ENCODE measurements around the gene SERINC5. TPM values are rescaled to one million over a fixed set of nuclear protein-coding genes. Genes with fewer than 3 reads are reported as not detected.
"Not testable (repeated sequence)": the region's sequence is repeated elsewhere in the genome, so short reads cannot be mapped to it uniquely, and the experiment has no call there.

Gene SERINC5
- 19.1 TPM for polyA plus RNA-seq (ENCODE audit: insufficient read length)

- DNase-seq (ENCODE audit: low read depth) = no peak
Observed at GRCh38 chr5:80255811-80256712, at the start of gene SERINC5. TSS of gene SERINC5 (minus strand) at chr5:80256048. CDS start at chr5:80255922, 126 bp downstream.

- DNase-seq (ENCODE audit: low read depth) = no peak
Observed at GRCh38 chr5:80302636-80303035, 46.8 kb upstream of the SERINC5 start.

DNA sequence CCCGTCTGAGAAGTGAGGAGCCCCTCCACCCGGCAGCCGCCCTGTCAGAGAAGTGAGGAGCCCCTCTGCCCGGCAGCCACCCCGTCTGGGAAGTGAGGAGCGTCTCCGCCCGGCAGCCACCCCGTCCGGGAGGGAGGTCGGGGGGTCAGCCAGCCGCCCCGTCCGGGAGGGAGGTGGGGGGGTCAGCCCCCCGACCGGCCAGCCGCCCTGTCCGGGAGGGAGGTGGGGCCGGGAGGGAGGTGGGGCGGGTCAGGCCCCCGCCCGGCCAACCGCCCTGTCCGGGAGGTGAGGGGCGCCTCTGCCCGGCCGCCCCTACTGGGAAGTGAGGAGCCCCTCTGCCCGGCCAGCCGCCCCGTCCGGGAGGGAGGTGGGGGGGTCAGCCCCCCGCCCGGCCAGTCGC lies 45.5 kb upstream of the SERINC5 start:
- not testable (repeated sequence) for DNase-seq (ENCODE audit: low read depth)

DNA sequence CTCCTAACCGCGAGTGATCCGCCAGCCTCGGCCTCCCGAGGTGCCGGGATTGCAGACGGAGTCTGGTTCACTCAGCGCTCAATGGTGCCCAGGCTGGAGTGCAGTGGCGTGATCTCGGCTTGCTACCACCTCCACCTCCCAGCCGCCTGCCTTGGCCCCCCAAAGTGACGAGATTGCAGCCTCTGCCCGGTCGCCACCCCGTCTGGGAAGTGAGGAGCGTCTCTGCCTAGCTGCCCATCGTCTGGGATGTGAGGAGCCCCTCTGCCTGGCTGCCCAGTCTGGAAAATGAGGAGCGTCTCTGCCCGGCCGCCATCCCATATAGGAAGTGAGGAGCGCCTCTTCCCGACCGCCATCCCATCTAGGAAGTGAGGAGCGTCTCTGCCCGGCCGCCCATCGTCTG lies 44.9 kb upstream of the SERINC5 start:
- not testable (repeated sequence) for DNase-seq (ENCODE audit: low read depth)

DNA sequence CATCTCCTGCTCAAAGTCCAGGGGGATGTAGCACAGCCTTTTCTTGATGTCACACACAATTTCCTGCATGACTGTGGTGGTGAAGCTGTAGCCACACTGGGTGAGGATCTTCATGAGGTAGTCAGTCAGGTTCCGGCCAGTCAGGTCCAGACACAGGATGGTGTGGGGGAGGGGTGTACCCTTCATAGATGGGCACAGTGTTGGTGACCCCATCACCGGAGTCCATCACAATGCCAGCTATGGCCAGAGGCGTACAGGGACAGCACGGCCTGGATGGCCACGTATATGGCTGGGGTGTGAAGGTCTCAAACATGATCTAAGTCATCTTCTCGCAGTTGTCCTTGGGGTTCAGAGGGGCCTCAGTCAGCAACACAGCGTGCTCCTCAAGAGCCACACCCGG lies 44.3 kb upstream of the SERINC5 start:
- no peak for DNase-seq (ENCODE audit: low read depth)

DNA sequence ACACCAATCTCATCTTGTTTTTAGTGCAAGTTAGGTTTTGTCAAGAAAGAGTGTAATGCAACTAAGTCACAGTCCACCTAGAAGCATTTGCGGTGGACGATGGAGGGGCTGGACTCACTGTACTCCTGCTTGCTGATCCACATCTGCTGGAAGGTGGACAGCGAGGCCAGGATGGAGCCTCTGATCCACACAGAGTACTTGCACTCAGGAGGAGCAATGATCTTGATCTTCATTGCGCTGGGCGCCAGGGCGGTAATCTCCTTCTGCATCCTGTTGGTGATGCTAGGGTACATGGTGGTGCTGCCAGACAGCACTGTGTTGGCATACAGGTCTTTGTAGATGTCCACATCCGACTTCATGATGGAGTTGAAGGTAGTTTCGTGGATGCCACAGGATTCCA lies 43.8 kb upstream of the SERINC5 start:
- no peak for DNase-seq (ENCODE audit: low read depth)

DNA sequence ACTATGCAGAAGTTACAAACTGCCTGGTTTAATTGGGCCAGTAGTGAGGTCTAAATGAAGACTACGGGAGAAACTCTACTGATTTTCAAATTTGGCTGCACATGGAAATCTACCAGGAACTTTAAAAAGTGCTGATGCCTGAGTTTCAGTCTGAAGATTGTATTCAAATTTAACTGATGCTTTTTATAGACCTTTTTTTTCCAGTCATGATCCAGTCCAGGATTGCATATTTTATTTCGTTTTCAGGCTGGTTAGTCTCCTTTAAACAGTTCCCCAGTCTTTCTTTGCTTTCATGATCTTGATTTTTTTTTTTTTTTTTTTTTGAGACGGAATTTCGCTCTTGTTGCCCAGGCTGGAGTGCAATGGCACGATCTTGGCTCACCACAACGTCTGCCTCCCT lies 40.3 kb upstream of the SERINC5 start:
- DNase-seq (ENCODE audit: low read depth) = no peak

DNA sequence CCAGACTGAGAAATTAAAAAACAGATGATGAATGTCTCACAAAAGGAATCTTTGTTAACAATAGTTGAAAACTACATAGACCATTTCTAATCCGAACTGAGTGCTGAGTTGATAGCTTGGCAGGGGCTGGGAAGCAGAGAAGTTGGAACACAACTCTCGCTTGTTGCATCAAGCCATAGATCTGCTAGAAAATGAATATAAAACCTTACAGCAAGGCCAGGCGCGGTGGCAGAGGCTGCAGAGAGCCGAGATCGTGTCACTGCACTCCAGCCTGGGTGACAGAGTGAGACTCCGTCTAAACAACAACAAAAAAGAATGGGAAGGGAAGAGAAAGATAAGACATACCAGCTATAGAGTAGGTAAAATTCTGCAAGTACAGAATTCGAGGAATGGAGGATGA lies 35.9 kb upstream of the SERINC5 start:
- no peak for DNase-seq (ENCODE audit: low read depth)

- no peak for DNase-seq (ENCODE audit: low read depth)
Observed at GRCh38 chr5:80289320-80289719, 33.5 kb upstream of the SERINC5 start.

GRCh38 chr5:80288177-80288576 lies 32.3 kb upstream of the SERINC5 start:
- DNase-seq (ENCODE audit: low read depth) = no peak

DNA sequence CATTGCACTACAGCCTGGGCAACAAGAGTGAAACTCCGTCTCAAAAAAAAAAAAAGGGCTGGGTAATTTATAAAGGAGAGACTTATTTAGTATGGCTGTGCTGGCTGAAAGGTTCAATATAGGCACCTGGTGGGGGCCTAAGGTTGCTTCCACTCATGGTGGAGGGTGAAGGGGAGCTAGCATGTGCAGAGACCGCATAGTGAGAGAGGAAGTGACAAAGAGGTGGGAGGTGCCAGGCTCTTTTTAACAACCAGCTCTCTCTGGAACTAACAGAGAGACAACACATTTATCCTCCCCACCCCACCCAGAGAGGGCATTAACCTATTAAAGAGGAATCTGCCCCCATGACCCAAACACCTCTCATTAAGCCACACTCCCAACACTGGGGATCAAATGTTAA lies 28.9 kb upstream of the SERINC5 start:
- DNase-seq (ENCODE audit: low read depth) = no peak

- DNase-seq (ENCODE audit: low read depth) = no peak
Observed at GRCh38 chr5:80283360-80283759, 27.5 kb upstream of the SERINC5 start.

- no peak for DNase-seq (ENCODE audit: low read depth)
Observed at GRCh38 chr5:80282054-80282453, 26.2 kb upstream of the SERINC5 start.

DNA sequence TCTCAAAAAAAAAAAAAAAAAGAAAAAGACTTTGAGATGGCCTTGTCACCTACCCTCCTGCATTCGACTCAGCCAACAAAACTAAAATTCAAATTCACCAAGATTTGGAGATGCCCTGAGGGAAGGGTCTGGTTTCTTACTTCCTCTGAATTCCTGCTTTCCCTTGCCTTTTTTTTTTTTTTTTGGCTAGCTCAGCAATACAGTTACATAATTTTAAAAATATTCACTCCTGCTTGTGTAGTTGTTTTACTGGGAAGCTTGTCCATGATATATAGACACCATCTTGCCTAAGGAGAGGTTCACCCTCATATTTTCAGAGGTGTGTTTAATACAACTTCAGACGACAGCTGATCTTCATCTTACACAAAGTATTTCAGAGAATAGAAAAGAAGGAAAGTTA lies 21.3 kb upstream of the SERINC5 start:
- DNase-seq (ENCODE audit: low read depth) = no peak

GRCh38 chr5:80276186-80276585 lies 20.3 kb upstream of the SERINC5 start:
- no peak for DNase-seq (ENCODE audit: low read depth)

GRCh38 chr5:80275347-80275746 lies 19.5 kb upstream of the SERINC5 start:
- no peak for DNase-seq (ENCODE audit: low read depth)

DNA sequence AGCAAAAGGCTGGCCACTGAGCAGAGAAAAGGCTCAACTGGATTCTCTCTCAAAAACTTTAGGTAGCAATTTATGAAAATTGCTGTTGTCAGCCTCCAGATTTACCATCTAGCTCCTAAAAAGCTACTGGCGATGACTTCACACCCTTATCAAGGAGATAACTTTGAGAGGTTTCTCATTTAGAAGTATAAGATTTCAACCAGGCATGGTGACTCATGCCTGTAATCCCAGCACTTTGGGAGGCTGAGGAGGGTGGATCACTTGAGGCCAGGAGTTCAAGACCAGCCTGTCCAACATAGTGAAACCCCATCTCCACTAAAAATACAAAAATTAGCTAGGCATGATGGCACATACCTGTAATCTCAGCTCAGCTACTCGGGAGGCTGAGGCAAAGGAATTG lies 14.7 kb upstream of the SERINC5 start:
- not testable (repeated sequence) for DNase-seq (ENCODE audit: low read depth)

DNA sequence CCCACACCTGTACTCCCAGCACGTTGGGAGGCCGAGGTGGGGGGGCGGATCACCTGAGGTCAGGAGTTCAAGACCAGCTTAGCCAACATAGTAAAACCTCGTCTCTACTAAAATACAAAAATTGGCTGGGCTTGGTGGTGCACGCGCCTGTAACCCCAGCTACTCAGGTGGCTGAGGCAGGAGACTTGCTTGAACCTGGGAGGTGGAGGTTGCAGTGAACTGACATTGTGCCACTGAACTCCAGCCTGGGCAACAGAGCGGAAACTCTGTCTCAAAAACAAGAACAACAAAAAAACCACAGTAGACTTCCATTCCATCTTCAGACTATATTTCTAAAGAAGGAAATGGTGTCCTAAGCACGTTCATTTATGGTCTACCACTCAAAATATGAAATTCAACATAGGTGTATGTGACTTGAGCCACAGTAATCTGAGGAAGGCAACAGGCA lies 14.2 kb upstream of the SERINC5 start:
- no peak for DNase-seq (ENCODE audit: low read depth)

- DNase-seq (ENCODE audit: low read depth) = no peak
Observed at GRCh38 chr5:80268916-80269315, 13.1 kb upstream of the SERINC5 start.

DNA sequence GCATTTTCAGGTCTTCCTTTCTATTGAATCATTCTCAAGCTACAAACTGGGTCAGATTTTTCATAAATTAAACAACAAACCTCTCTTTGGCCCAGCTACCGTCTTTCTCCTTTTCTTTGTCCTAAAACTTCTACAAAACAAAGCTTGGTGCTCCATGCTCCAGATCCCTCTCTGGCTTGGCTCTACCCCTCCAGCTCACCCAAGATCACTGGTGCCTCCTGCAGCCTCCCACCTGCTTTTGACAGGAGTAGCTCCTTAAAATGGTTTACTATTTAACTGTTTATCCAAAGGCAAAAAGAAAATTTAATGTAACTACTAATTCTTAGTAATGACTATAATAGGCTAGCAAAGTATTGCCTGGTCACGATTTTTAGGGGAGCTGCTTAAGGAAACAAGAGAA lies 10.7 kb upstream of the SERINC5 start:
- DNase-seq (ENCODE audit: low read depth) = no peak

DNA sequence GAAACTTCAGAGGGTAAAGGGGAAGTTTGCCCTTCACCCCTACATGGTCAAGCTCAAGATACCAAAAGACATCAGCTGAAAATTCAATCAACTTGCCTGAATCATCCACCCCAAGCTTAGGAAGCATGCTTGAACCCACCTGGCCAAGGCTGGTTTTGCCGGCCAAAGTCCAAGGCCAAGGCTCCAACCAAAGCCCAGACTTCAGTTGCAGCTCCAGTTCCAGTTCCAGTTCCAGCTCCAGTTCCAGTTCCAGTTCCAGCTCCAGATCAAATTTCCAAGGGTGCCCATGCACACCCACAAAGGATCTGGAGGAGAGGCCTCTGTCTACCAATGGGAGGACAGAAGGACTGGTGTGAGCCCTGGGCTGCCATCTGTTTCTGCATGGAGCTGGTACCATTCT lies 4.6 kb upstream of the SERINC5 start:
- no peak for DNase-seq (ENCODE audit: low read depth)

GRCh38 chr5:80259511-80260203 lies 3.8 kb upstream of the SERINC5 start:
- DNase-seq (ENCODE audit: low read depth) = no peak

GRCh38 chr5:80255431-80255810 lies 427 bp downstream of the SERINC5 start:
- no peak for DNase-seq (ENCODE audit: low read depth)

Measured in forelimb muscle (tissue), 1 donor.